CD4-positive, alpha-beta T cell treated with Interleukin-4 for 4 hours (primary cell): ENCODE measurements around the gene CACNA1C.
A peak's percentile ranks its signal among the peaks of the same experiment; 100 is the strongest.

ENCODE experiments used
- DNase-seq: peaks from one replicate; pipeline ENCODE4 v3.0.0-alpha.2; 2020

The CACNA1C gene

GRCh38 chr12:2286461-2287131 lies 233.8 kb downstream of the CACNA1C start:
- no peak for DNase-seq

- no peak for DNase-seq
These were observed 234.4 kb downstream of the CACNA1C start for GRCh38 chr12:2287151-2287550.

GRCh38 chr12:2287589-2287988 lies 234.8 kb downstream of the CACNA1C start:
- no peak for DNase-seq

- DNase-seq, result no peak
These were observed 235.2 kb downstream of the CACNA1C start for GRCh38 chr12:2288001-2288400.

- DNase-seq, result no peak
These were observed 235.7 kb downstream of the CACNA1C start for GRCh38 chr12:2288471-2288870.

GRCh38 chr12:2288875-2289274 lies 236.1 kb downstream of the CACNA1C start:
- DNase-seq, result no peak

- DNase-seq, result no peak
These were observed 236.7 kb downstream of the CACNA1C start for GRCh38 chr12:2289525-2289924.

- DNase-seq, result no peak
These were observed 237.3 kb downstream of the CACNA1C start for GRCh38 chr12:2290091-2290490.

- no peak for DNase-seq
These were observed 237.8 kb downstream of the CACNA1C start for GRCh38 chr12:2290516-2291065.

GRCh38 chr12:2291182-2291832 lies 238.5 kb downstream of the CACNA1C start:
- peak; percentile 39 for DNase-seq

- DNase-seq, result no peak
These were observed 239.2 kb downstream of the CACNA1C start for GRCh38 chr12:2291947-2292346.

GRCh38 chr12:2292560-2292959 lies 239.8 kb downstream of the CACNA1C start:
- no peak for DNase-seq

GRCh38 chr12:2294651-2295475 lies 242.1 kb downstream of the CACNA1C start:
- no peak for DNase-seq

GRCh38 chr12:2295941-2296461 lies 243.2 kb downstream of the CACNA1C start:
- no peak for DNase-seq

GRCh38 chr12:2297004-2297403 lies 244.2 kb downstream of the CACNA1C start:
- DNase-seq, result no peak

GRCh38 chr12:2297658-2298057 lies 244.9 kb downstream of the CACNA1C start:
- no peak for DNase-seq

- DNase-seq, result no peak
These were observed 245.9 kb downstream of the CACNA1C start for GRCh38 chr12:2298556-2299200.

- DNase-seq, result no peak
These were observed 246.4 kb downstream of the CACNA1C start for GRCh38 chr12:2299206-2299605.

- no peak for DNase-seq
These were observed 247.4 kb downstream of the CACNA1C start for GRCh38 chr12:2300168-2300567.

- DNase-seq, result no peak
These were observed 248.1 kb downstream of the CACNA1C start for GRCh38 chr12:2300886-2301285.

- DNase-seq, result no peak
These were observed 249.0 kb downstream of the CACNA1C start for GRCh38 chr12:2301531-2302461.
